SW 1271 (cell line): ENCODE data around the gene HACD2.
"Not testable (repeated sequence)": the region's sequence is repeated elsewhere in the genome, so short reads cannot be mapped to it uniquely, and the experiment has no call there.

Experiments
- DNase-seq, 2 experiments: peaks; one replicate each; lab custom pipeline; 2025; lab: John Stamatoyannopoulos, UW

HACD2 gene

GRCh38 chr3:123523023-123523412, 61.8 kb downstream of the HACD2 start:
- DNase-seq = no peak

GRCh38 chr3:123522320-123523022, 62.4 kb downstream of the HACD2 start:
- no peak for DNase-seq

GRCh38 chr3:123521179-123521969, 63.5 kb downstream of the HACD2 start:
- no peak for DNase-seq

- no peak for DNase-seq
Measured at GRCh38 chr3:123520656-123521055, 64.2 kb downstream of the HACD2 start.

- no peak for DNase-seq
Measured at GRCh38 chr3:123518892-123519485, 65.9 kb downstream of the HACD2 start.

- DNase-seq = no peak
Measured at GRCh38 chr3:123511726-123512125, 73.1 kb downstream of the HACD2 start.

- DNase-seq = no peak
Measured at GRCh38 chr3:123511084-123511483, 73.8 kb downstream of the HACD2 start.

GRCh38 chr3:123508178-123508577, 76.7 kb downstream of the HACD2 start:
- DNase-seq = no peak

- DNase-seq = no peak
Measured at GRCh38 chr3:123505820-123506219, 79.0 kb downstream of the HACD2 start.

GRCh38 chr3:123503203-123503602, 81.7 kb downstream of the HACD2 start:
- DNase-seq = no peak

- DNase-seq = no peak
Measured at GRCh38 chr3:123499322-123499721, 85.5 kb downstream of the HACD2 start.

- no peak for DNase-seq
Measured at GRCh38 chr3:123498761-123499160, 86.1 kb downstream of the HACD2 start.

- no peak for DNase-seq
Measured at GRCh38 chr3:123493912-123494311, 90.9 kb downstream of the HACD2 start.

- DNase-seq = no peak
Measured at GRCh38 chr3:123491966-123492587, 92.8 kb downstream of the HACD2 start.

GRCh38 chr3:123489400-123490004, 95.4 kb downstream of the HACD2 start:
- DNase-seq = peak; percentile 26 to 39

- no peak for DNase-seq
Measured at GRCh38 chr3:123488645-123489347, 96.1 kb downstream of the HACD2 start.

GRCh38 chr3:123487063-123487462, 97.8 kb downstream of the HACD2 start:
- DNase-seq = not testable (repeated sequence)

GRCh38 chr3:123486460-123486859, 98.4 kb downstream of the HACD2 start:
- no peak for DNase-seq

- DNase-seq = no peak
Measured at GRCh38 chr3:123485551-123485950, 99.3 kb downstream of the HACD2 start.

GRCh38 chr3:123483146-123483545, 101.7 kb downstream of the HACD2 start:
- DNase-seq = no peak

- no peak for DNase-seq
Measured at GRCh38 chr3:123481722-123482457, 103.0 kb downstream of the HACD2 start.
